HepG2 (cell line): ENCODE data around the gene RAB6C. TPM values are rescaled to one million over a fixed set of nuclear protein-coding genes. Genes with fewer than 3 reads are reported as not detected.

Experiments
- ATAC-seq: fragments of 200-7000 bp; cut with Tn5 transposase; 3 replicates; pipeline ENCODE4 v1.9.1; 2020; ENCODE audit warnings: mild to moderate bottlenecking, moderate library complexity
- BruUV-seq: library from RNA; stranded (reverse); fragments of 400-500 nt; replicated peaks from 2 replicates; lab custom pipeline; 2021; lab: Mats Ljungman, UMichigan
- CTCF ChIA-PET: fragments of 300-600 bp; formaldehyde crosslinking; extraction: SDS; loops from one replicate; lab custom pipeline; 2021; ENCODE audit warnings: low total read pairs, inconsistent platforms, low intra/inter-chr PET ratio; lab: Yijun Ruan, JAX
- POLR2A ChIA-PET: fragments of 350-600 bp; sonication (Branson Sonifier 250); formaldehyde crosslinking; loops from one replicate; lab custom pipeline; 2020; ENCODE audit warnings: antibody characterized with exemption, inconsistent platforms; lab: Yijun Ruan, JAX
- DNase-seq: peaks from one replicate; pipeline ENCODE4 v3.0.0-alpha.2; 2015; ENCODE audit warnings: low spot score
- FAIRE-seq: peaks from 3 replicates; lab custom pipeline; 2011; peaks lifted over from hg19 to GRCh38; lab: Jason Lieb, UNC
- H2AFZ ChIP-seq: one replicate; pipeline ENCODE4 v1.6.1; 2011; ENCODE audit warnings: low read length, inconsistent platforms
- H3K27ac ChIP-seq: fragments of 300-600 bp; 3 replicates; pipeline ENCODE4 v1.8.0; 2011; ENCODE audit warnings: mixed run types, mild to moderate bottlenecking, mixed read lengths, low read length, inconsistent platforms; ENCODE audit not compliant: insufficient read depth; ENCODE audit errors: extremely low read length
- H3K27me3 ChIP-seq, 2 experiments: fragments of 200-600 bp in 1 of 2; 2 replicates in 1 of 2; 3 replicates in 1 of 2; pipeline versions ENCODE4 v1.6.0 to v1.8.0; 2011; ENCODE audit warnings: low read length in 2 of 2, mild to moderate bottlenecking in 2 of 2, moderate library complexity in 2 of 2, inconsistent platforms in 1 of 2; ENCODE audit not compliant: insufficient read depth in 2 of 2, control insufficient read depth in 1 of 2
- H3K36me3 ChIP-seq, 2 experiments: fragments of 200-600 bp in 1 of 2; replicated peaks in 1 of 2; 2 replicates in 1 of 2; 3 replicates in 1 of 2; pipeline versions ENCODE4 v1.5.1 to v1.8.0; 2011; ENCODE audit warnings: low read length in 2 of 2, inconsistent platforms in 1 of 2; ENCODE audit not compliant: insufficient read depth in 2 of 2, control insufficient read depth in 1 of 2
- H3K4me1 ChIP-seq: 2 replicates; pipeline ENCODE4 v1.5.1; 2012; ENCODE audit warnings: low read length, inconsistent platforms; ENCODE audit not compliant: insufficient read depth
- H3K4me2 ChIP-seq: 2 replicates; pipeline ENCODE4 v1.6.0; 2011; ENCODE audit warnings: low read depth, low read length, inconsistent platforms
- H3K4me3 ChIP-seq, 3 experiments: fragments of 200-600 bp in 1 of 3; sonication (generic), shearing (Covaris generic) in 1 of 3; replicated peaks in 1 of 3; 2 replicates each; pipeline ENCODE4 v1.5.1; 2011 to 2016; ENCODE audit warnings: low read length in 3 of 3, inconsistent platforms in 2 of 3, low read depth in 2 of 3, mild to moderate bottlenecking in 2 of 3, control low read depth in 1 of 3, mixed read lengths in 1 of 3; ENCODE audit not compliant: insufficient read depth in 1 of 3
- H3K79me2 ChIP-seq: one replicate; pipeline ENCODE4 v1.6.1; 2011; ENCODE audit warnings: low read length, inconsistent platforms; ENCODE audit not compliant: insufficient read depth
- H3K9ac ChIP-seq: 2 replicates; pipeline ENCODE4 v1.6.0; 2011; ENCODE audit warnings: mild to moderate bottlenecking, low read depth, low read length, inconsistent platforms; ENCODE audit not compliant: insufficient read depth
- H3K9me3 ChIP-seq: 2 replicates; pipeline ENCODE4 v1.5.1; 2012; ENCODE audit warnings: mild to moderate bottlenecking, low read length
- H4K20me1 ChIP-seq: 2 replicates; pipeline ENCODE4 v1.6.0; 2011; ENCODE audit warnings: inconsistent platforms, mild to moderate bottlenecking, low read length, moderate library complexity; ENCODE audit not compliant: insufficient read depth
- DNMT1 ChIP-seq: sonication (generic); formaldehyde crosslinking; IDR thresholded peaks from 2 replicates; pipeline ENCODE4 v1.5.1; 2020; ENCODE audit warnings: mild to moderate bottlenecking, missing genetic modification reagents
- KDM1A ChIP-seq: IDR thresholded peaks from 2 replicates; pipeline ENCODE4 v1.6.1; 2016; ENCODE audit warnings: missing compliant biosample characterization
- MAFG ChIP-seq: sonication (generic); formaldehyde crosslinking; IDR thresholded peaks from 2 replicates; pipeline ENCODE4 v1.5.1; 2020; ENCODE audit warnings: mild to moderate bottlenecking, missing genetic modification reagents
- NRL ChIP-seq: sonication (generic); formaldehyde crosslinking; IDR thresholded peaks from 2 replicates; pipeline ENCODE4 v1.5.0; 2020; ENCODE audit warnings: missing genetic modification reagents, mild to moderate bottlenecking, moderate library complexity, borderline replicate concordance
- ZNF101 ChIP-seq: sonication (generic); formaldehyde crosslinking; IDR thresholded peaks from 2 replicates; pipeline ENCODE4 v1.4.0; 2020; ENCODE audit warnings: mild to moderate bottlenecking, low read depth, missing genetic modification reagents, borderline replicate concordance
- ZNF615 ChIP-seq: sonication (generic); formaldehyde crosslinking; IDR thresholded peaks from 2 replicates; pipeline ENCODE4 v1.5.0; 2020; ENCODE audit warnings: mild to moderate bottlenecking, missing genetic modification reagents, borderline replicate concordance
- WGBS: methylation state at CpG from one replicate; pipeline ENCODE4 v1.1.6; 2017; ENCODE audit warnings: low lambda C conversion rate; 5-methylcytosine and 5-hydroxymethylcytosine counted together
- in situ Hi-C: cut with HindIII; loops from 2 replicates; pipeline ENCODE4 v1.10.0; 2017; ENCODE audit warnings: low pct_unique_long_range_greater_than_20kb; ENCODE audit not compliant: extremely low pct_ligation_motif_present
- intact Hi-C: fragments of 100-400 bp; cut with micrococcal nuclease; formaldehyde crosslinking; loops from one replicate; pipeline ENCODE4 v1.10.0; 2022; ENCODE audit not compliant: unreplicated experiment
- polyA plus RNA-seq, 8 experiments: library from polyadenylated mRNA; depleted of rRNA in 3 of 8; stranded (reverse) in 7 of 8; unstranded in 1 of 8; fragments of >200 nt; fragmentation: Illumina TruSeq in 4 of 8; extraction: Trizol in 4 of 8; gene quantifications; 2 replicates each; pipeline versions ENCODE4 v1.2.1 to v1.2.3, GENCODE V29; 2011 to 2016; ENCODE audit warnings: low read depth in 4 of 8, missing spikeins in 1 of 8, mixed read lengths in 1 of 8; ENCODE audit not compliant: insufficient read depth in 1 of 8
- total RNA-seq, 5 experiments: library from RNA; depleted of rRNA; stranded (reverse); fragments of >200 nt; fragmentation: Illumina TruSeq; extraction: Trizol; gene quantifications; 2 replicates each; pipeline ENCODE4 v1.2.3, GENCODE V29; 2016; ENCODE audit warnings: low read depth in 1 of 5
- TF ChIP-seq, protein P1 (sequence below): IDR thresholded peaks from 2 replicates; pipeline ENCODE4 v1.6.1; 2012; ENCODE audit warnings: inconsistent platforms
- TF ChIP-seq, protein P2 (sequence below): sonication (generic); formaldehyde crosslinking; IDR thresholded peaks from 2 replicates; pipeline ENCODE4 v1.8.1; 2023; ENCODE audit warnings: mild to moderate bottlenecking, moderate library complexity, missing genetic modification reagents
- TF ChIP-seq, protein P3 (sequence below): sonication (generic); formaldehyde crosslinking; IDR thresholded peaks from 2 replicates; pipeline ENCODE4 v1.4.0; 2020; ENCODE audit warnings: missing genetic modification reagents, borderline replicate concordance
- TF ChIP-seq, protein P4 (sequence below): conservative IDR thresholded peaks from 2 replicates; pipeline ENCODE4 v1.6.1; 2018; ENCODE audit warnings: missing genetic modification reagents
- TF ChIP-seq, protein P5 (sequence below): IDR thresholded peaks from 2 replicates; pipeline ENCODE4 v1.6.1; 2016; ENCODE audit warnings: control low read depth
- TF ChIP-seq, protein P6 (sequence below): IDR thresholded peaks from 2 replicates; pipeline ENCODE4 v1.6.1; 2012; ENCODE audit warnings: low read depth, low read length, improper control_type of control experiment
- TF ChIP-seq, protein P7 (sequence below): sonication (generic); formaldehyde crosslinking; IDR thresholded peaks from 2 replicates; pipeline ENCODE4 v1.5.1; 2020; ENCODE audit warnings: mild to moderate bottlenecking, moderate library complexity, missing genetic modification reagents

The RAB6C gene
- total and polyA plus RNA-seq, 2 of the 13 experiments (the other 11 are each of a cell fraction or from before 2014, with no cell fraction given) = not detected

DNA sequence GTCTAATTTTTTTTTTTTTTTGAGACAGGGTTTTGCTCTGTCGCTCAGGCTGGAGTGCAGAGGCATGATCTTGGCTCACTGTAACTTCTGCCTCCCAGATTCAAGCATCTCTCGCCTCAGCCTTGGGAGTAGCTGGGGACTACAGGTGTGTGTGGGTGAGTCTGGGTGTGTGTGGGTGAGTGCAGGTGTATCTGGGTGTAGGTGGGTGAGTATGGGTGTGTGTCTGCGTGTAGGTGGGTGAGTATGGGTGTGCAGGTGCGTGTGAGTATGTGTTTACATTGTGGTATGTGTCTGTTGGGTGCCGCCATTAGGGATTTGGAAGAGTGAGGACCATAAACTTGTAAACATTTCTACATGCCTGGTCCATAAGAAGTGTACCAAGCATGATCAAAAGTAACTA lies 1.5 kb upstream of the RAB6C start:
- H3K27ac ChIP-seq = no peak overlapping the region
- no peak overlapping the region for H3K9ac ChIP-seq
- no peaks in the 10 kb centered on the region for H4K20me1 ChIP-seq
- BruUV-seq = no TSS peak
- H3K79me2 ChIP-seq = no peaks in the 10 kb centered on the region
- WGBS = 13% methylated on average over 5 of the region's 5 CpGs
- in situ Hi-C loops (no loop called here), intact Hi-C loops (no loop called here)
- H3K4me3 ChIP-seq = no peak overlapping the region
- DNase-seq (no peak), ATAC-seq (no peak), FAIRE-seq (no peak)
- H2AFZ ChIP-seq = no peak overlapping the region
- H3K9me3 ChIP-seq = no peaks in the 10 kb centered on the region
- H3K36me3 ChIP-seq = no peaks in the 10 kb centered on the region
- H3K4me1 ChIP-seq = no peaks in the 10 kb centered on the region
- ChIA-PET CTCF (no interaction called here), POLR2A (no interaction called here)
- H3K4me2 ChIP-seq = no peak overlapping the region
- peaks cover 0 to 22% of the 10 kb centered on the region in 2 experiments; a peak in 3 of 5 replicates for H3K27me3 ChIP-seq
- TF ChIP-seq ZNF615 (no peak), NRL (CRISPR knock-in tag) (no peak), DNMT1 (no peak), MAFG (CRISPR knock-in tag) (no peak), ZNF101 (no peak), KDM1A (CRISPR knock-in tag) (no peak)
- TF ChIP-seq, protein P1, sequence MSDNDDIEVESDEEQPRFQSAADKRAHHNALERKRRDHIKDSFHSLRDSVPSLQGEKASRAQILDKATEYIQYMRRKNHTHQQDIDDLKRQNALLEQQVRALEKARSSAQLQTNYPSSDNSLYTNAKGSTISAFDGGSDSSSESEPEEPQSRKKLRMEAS = no peak
- TF ChIP-seq, protein P2, sequence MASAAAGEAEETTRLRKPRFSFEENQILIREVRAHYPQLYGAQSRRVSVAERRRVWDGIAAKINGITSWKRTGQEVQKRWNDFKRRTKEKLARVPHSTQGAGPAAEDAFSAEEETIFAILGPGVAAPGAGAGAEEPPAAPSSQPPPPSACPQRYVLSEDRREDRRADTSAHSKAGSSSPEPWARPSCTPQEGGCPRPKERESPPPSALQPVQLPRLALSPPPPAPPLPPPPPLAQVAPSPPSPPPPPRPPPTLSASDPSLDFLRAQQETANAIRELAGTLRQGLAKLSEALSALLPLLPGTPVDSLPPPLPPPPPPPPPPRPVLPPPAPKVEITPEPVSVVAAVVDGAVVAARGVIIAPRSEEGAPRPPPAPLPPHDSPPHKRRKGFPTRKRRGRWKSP = no peak
- TF ChIP-seq, protein P3, sequence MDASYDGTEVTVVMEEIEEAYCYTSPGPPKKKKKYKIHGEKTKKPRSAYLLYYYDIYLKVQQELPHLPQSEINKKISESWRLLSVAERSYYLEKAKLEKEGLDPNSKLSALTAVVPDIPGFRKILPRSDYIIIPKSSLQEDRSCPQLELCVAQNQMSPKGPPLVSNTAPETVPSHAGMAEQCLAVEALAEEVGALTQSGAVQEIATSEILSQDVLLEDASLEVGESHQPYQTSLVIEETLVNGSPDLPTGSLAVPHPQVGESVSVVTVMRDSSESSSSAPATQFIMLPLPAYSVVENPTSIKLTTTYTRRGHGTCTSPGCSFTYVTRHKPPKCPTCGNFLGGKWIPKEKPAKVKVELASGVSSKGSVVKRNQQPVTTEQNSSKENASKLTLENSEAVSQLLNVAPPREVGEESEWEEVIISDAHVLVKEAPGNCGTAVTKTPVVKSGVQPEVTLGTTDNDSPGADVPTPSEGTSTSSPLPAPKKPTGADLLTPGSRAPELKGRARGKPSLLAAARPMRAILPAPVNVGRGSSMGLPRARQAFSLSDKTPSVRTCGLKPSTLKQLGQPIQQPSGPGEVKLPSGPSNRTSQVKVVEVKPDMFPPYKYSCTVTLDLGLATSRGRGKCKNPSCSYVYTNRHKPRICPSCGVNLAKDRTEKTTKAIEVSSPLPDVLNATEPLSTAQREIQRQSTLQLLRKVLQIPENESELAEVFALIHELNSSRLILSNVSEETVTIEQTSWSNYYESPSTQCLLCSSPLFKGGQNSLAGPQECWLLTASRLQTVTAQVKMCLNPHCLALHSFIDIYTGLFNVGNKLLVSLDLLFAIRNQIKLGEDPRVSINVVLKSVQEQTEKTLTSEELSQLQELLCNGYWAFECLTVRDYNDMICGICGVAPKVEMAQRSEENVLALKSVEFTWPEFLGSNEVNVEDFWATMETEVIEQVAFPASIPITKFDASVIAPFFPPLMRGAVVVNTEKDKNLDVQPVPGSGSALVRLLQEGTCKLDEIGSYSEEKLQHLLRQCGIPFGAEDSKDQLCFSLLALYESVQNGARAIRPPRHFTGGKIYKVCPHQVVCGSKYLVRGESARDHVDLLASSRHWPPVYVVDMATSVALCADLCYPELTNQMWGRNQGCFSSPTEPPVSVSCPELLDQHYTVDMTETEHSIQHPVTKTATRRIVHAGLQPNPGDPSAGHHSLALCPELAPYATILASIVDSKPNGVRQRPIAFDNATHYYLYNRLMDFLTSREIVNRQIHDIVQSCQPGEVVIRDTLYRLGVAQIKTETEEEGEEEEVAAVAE (CRISPR knock-in tag) = no peak
- TF ChIP-seq, protein P4, sequence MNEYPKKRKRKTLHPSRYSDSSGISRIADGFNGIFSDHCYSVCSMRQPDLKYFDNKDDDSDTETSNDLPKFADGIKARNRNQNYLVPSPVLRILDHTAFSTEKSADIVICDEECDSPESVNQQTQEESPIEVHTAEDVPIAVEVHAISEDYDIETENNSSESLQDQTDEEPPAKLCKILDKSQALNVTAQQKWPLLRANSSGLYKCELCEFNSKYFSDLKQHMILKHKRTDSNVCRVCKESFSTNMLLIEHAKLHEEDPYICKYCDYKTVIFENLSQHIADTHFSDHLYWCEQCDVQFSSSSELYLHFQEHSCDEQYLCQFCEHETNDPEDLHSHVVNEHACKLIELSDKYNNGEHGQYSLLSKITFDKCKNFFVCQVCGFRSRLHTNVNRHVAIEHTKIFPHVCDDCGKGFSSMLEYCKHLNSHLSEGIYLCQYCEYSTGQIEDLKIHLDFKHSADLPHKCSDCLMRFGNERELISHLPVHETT (CRISPR knock-in tag) = no peak
- TF ChIP-seq, protein P5, sequence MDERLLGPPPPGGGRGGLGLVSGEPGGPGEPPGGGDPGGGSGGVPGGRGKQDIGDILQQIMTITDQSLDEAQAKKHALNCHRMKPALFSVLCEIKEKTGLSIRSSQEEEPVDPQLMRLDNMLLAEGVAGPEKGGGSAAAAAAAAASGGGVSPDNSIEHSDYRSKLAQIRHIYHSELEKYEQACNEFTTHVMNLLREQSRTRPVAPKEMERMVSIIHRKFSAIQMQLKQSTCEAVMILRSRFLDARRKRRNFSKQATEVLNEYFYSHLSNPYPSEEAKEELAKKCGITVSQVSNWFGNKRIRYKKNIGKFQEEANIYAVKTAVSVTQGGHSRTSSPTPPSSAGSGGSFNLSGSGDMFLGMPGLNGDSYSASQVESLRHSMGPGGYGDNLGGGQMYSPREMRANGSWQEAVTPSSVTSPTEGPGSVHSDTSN (CRISPR knock-in tag) = no peak
- TF ChIP-seq, protein P6, sequence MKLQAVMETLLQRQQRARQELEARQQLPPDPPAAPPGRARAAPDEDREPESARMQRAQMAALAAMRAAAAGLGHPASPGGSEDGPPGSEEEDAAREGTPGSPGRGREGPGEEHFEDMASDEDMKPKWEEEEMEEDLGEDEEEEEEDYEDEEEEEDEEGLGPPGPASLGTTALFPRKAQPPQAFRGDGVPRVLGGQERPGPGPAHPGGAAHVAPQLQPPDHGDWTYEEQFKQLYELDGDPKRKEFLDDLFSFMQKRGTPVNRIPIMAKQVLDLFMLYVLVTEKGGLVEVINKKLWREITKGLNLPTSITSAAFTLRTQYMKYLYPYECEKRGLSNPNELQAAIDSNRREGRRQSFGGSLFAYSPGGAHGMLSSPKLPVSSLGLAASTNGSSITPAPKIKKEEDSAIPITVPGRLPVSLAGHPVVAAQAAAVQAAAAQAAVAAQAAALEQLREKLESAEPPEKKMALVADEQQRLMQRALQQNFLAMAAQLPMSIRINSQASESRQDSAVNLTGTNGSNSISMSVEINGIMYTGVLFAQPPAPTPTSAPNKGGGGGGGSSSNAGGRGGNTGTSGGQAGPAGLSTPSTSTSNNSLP = no peak
- TF ChIP-seq, protein P7, sequence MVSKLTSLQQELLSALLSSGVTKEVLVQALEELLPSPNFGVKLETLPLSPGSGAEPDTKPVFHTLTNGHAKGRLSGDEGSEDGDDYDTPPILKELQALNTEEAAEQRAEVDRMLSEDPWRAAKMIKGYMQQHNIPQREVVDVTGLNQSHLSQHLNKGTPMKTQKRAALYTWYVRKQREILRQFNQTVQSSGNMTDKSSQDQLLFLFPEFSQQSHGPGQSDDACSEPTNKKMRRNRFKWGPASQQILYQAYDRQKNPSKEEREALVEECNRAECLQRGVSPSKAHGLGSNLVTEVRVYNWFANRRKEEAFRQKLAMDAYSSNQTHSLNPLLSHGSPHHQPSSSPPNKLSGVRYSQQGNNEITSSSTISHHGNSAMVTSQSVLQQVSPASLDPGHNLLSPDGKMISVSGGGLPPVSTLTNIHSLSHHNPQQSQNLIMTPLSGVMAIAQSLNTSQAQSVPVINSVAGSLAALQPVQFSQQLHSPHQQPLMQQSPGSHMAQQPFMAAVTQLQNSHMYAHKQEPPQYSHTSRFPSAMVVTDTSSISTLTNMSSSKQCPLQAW (CRISPR knock-in tag) = no peak
